ENCODE results near the gene DIPK2B.

The DIPK2B gene

DNA sequence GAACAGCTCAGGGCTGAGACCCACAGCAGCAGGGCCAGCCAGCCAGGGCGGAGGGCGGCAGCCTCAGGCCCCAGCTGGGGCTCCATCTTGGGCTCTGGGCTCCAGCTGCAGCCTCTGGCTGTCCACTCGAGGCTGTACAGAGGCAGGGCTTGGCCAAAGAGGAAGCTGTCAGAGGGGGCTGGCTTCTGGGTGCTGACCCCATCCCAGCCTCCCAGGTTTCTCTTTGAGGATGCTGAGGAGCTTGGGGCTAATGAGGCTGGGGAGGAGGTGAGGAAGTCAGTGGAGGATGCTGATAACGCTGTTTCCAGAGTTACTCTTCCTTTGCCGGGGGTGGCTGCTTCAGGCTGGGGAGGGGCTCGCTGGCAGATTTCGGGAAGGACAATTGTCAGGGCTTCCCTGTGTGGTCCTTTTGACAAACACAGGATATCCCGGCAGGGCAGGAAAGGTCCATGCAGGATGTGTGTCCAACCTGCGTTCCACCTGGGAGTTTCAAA is at the start of gene DIPK2B:
Gene DIPK2B, minus strand, starts transcription at position 136 of the 494 bp plus-strand sequence. Its CDS starts 50 bp downstream, at position 86.
- DNase-seq (ENCODE audit: low read depth in 2 of 2, low spot score in 1 of 2): no peak

GRCh38 chrX:45240301-45240700 is 39.6 kb upstream of the DIPK2B start:
- no peak for DNase-seq (ENCODE audit: low read depth in 2 of 2, low spot score in 1 of 2)

DNA sequence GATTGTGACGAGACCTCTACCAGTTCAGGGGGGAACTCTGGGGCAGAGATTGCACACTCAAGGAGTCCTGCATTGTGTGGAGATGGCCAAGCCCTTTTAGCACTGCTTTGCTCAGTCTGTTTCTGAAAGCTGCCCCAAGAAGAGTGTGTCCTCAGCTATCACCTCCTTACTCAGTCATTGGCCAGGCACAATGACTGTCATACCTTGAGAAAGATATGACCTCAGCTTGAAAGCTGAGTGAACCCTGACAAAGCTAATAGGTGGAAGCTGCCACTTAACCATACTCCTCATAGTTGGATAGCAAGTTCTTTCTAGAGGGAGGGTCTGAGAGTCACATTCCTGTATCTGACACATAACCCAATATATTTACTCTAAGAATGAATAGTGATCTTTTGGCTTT is 37.8 kb upstream of the DIPK2B start:
- no peak for DNase-seq (ENCODE audit: low read depth in 2 of 2, low spot score in 1 of 2)

GRCh38 chrX:45233531-45233930 is 32.9 kb upstream of the DIPK2B start:
- DNase-seq (ENCODE audit: low read depth in 2 of 2, low spot score in 1 of 2): no peak

- DNase-seq (ENCODE audit: low read depth in 2 of 2, low spot score in 1 of 2): no peak
These were observed 31.5 kb upstream of the DIPK2B start for GRCh38 chrX:45232139-45232538.

DNA sequence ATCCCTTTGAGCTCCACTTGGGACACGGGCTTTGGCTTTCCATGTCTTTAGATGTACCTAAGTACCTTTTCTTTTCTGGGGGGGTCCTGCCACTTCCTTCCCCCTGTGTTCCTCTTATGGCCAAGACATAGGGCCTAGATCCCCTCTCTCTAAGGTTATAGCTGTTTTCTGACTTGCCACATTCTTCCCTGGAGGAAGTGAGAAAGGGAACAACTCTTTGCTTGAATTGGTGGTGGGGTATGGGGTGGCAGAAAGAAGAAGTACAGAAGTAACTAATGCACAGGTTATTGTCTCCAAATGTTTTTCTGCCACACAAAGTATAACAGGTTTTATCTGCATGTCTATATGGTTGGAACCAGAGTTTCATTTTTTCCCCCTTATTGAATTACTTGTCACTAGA is 29.7 kb upstream of the DIPK2B start:
- DNase-seq (ENCODE audit: low read depth in 2 of 2, low spot score in 1 of 2): no peak

DNA sequence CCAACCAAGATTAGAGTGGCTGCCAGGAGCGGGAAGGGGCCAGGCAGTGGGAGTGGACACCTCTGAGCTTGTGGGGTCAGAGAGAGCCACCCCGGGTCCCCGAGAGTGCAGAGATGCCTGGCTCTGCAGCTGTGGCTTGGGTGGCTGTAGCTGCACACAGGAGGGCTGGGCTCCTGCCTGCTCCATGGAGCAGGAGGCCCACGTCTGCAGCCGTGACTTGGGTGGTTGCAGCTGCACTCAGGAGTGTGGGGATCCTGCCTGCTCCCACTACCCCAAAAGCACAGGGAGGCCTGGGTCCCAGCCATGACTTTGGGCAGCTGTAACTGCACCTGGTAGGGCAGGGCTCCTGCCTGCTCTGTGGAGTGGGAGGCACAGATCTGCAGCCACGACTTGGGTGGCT is 28.7 kb upstream of the DIPK2B start:
- DNase-seq (ENCODE audit: low read depth in 2 of 2, low spot score in 1 of 2): no peak

DNA sequence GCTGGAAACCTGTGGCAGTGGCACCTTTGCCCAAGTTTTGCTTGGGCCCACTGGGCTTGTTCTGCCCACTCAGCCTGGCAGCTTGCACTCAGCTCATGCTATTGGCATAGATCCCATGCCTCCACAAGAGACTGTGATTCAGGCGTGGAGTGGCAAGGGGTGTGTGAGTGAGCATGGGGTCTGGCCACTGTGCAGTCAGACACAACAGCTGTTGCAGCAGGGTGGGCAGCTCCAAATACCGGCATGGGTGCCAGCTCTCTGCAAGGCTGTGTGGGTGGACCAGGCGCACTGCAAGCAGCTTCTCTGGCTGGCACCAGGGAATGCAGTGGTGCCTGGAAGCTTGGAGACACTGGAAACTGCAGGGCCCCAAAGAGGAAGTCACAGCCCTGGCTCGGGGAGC is 27.4 kb upstream of the DIPK2B start:
- DNase-seq (ENCODE audit: low read depth in 2 of 2, low spot score in 1 of 2): no peak

- no peak for DNase-seq (ENCODE audit: low read depth in 2 of 2, low spot score in 1 of 2)
These were observed 7.6 kb upstream of the DIPK2B start for GRCh38 chrX:45208121-45208856.

DNA sequence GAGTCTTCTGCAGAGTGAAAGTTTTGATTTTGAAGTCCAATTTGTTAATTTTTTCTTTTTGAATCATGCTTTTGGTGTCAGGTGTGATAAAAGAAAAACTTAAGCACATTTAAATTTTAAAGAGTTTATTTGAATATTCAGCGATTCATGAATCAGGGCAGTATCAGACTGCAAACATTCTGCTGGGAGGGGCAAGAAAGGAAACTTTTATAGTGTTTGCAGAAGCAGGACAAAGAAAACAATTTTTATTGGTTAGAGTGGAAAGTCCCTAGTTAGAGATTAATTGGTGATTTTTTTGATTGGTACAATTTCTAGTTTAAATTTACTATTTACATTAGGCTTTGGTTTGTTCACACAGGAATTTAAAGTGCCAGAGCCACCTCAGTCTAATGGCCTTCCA is 1.5 kb upstream of the DIPK2B start:
- DNase-seq (ENCODE audit: low read depth in 2 of 2, low spot score in 1 of 2): no peak

GRCh38 chrX:45198706-45199105 is 2.0 kb downstream of the DIPK2B start:
- no peak for DNase-seq (ENCODE audit: low read depth in 2 of 2, low spot score in 1 of 2)

DNA sequence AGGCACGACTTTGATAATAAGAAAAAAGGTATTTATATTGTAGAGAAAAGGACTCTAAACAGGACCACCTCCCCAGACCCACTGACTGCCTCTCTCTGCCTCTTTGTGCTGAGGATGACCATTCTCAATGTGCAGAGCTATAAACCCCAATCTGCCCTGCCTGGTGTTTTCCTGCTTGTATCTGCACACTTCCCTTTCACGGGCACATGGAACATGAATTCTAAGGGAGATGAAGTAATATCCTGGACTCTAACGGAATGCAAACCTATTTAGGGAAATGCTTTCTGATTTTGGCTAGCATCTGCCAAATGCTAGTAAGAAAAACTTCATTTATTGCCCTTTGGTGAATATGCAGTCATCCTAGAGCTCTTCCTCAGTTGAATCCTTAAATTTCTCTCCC is 2.4 kb downstream of the DIPK2B start:
- no peak for DNase-seq (ENCODE audit: low read depth in 2 of 2, low spot score in 1 of 2)

DNA sequence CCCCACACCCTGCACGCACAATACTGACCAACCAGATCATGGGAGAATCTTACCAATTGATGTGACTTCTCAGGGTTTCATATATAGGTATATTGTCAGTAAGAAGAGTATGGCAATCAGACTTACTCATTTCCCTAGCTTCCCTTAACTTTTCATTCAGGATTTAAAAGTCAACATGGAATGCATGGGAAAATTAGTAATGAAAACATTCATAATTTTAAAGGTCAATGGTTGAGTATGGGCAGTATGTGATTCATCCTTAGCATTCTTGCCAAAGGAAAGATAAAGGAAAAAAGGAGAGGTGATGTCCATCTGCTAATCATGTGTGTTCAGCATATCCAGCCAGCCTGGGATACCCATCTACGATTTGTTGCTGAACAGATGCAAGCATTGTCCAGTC is 4.0 kb downstream of the DIPK2B start:
- DNase-seq (ENCODE audit: low read depth in 2 of 2, low spot score in 1 of 2): no peak

- DNase-seq (ENCODE audit: low read depth in 2 of 2, low spot score in 1 of 2): no peak
These were observed 8.8 kb downstream of the DIPK2B start for GRCh38 chrX:45191820-45192409.

DNA sequence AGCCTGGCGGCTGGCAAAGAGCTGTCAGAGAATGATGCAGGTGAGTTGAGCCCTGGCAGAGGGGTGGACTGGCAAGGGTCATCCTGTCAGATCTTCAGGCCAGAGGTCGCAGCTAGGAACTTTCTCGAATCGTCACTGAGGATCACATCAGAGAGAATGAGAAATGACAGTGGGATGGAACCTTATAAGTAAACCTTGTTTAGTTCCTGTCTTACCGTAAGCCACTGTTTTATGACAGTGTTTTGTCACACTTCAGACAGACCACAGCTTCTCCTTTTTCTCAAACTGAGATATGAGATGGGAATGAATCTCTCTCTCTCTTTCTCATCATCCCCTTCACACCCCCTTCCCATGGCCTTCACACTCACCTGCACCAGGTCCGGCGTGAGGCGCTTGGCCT is 9.3 kb downstream of the DIPK2B start:
- no peak for DNase-seq (ENCODE audit: low read depth in 2 of 2, low spot score in 1 of 2)

DNA sequence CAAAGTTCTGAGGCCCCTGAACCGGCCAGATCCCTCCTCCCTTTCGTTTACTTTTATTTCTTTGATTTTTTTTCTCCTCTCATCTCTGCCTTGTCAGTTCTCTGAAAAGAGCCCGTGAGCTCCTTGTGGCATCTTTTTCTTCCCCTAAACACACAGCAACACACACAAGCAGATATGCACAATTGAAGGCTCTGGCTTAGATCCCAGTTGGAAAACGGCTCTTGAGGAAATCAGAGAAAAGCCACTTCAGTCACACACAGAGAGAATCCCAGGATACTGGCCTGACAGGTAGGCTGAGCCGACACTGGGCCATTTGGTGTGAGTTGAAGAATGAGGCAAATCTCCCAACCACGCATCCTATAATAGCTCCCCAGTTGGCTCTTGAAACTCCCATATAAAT is 12.9 kb downstream of the DIPK2B start:
- DNase-seq (ENCODE audit: low read depth in 2 of 2, low spot score in 1 of 2): no peak

- no peak for DNase-seq (ENCODE audit: low read depth in 2 of 2, low spot score in 1 of 2)
These were observed 14.0 kb downstream of the DIPK2B start for GRCh38 chrX:45186643-45187026.

- DNase-seq (ENCODE audit: low read depth in 2 of 2, low spot score in 1 of 2): no peak
These were observed 16.5 kb downstream of the DIPK2B start for GRCh38 chrX:45184211-45184610.

GRCh38 chrX:45172890-45173289 is 27.8 kb downstream of the DIPK2B start:
- no peak for DNase-seq (ENCODE audit: low read depth in 2 of 2, low spot score in 1 of 2)

DNA sequence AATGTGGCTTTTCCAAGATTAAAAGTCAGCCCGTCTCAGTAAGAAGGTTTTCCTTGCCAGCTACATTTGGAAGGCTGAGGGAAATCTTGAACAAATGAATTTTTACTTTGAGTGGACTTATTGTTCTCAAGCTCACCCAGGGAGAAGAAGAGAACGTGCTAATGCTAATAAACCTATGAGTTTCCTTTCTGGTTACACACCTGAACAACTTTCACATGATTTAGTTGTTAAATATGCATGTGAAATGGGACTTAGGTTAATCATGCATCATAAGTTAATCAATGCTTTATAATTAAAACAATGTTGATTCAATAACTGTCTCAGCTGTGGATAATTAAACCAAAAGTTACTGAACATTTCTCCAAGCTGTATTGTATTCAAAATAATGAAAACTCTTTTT is 33.9 kb downstream of the DIPK2B start:
- DNase-seq (ENCODE audit: low read depth in 2 of 2, low spot score in 1 of 2): no peak

- no peak for DNase-seq (ENCODE audit: low read depth in 2 of 2, low spot score in 1 of 2)
These were observed 35.0 kb downstream of the DIPK2B start for GRCh38 chrX:45165726-45166125.

DNA sequence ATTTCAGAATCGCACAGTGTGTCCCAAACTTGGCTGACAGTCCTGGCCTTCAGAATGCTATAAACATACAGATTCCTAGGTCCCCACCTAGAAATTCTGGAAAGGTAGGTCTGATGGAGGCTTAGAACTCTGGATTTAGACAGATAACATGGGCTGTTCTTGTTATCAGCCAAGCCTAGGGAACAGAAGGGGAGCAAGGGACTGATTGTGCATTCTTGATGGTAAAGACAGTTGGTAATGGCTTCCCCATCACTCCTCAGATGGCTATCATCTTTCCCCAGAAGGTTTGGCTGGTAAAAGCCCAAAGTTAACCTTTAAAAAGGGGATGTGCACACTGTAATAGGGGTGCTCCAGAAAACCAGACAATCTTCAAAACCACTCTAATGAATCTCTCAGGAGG is 35.7 kb downstream of the DIPK2B start:
- DNase-seq (ENCODE audit: low read depth in 2 of 2, low spot score in 1 of 2): no peak

Measured in stimulated activated CD8-positive, alpha-beta memory T cell treated with anti-CD3 and anti-CD28 coated beads, Interleukin-4, amount 100 ng/mL, for 4 hours (primary cell).